Adrenal gland (tissue), 5 donors: Measurements from ENCODE around the gene DBT.

Experiments
- POLR2A ChIP-seq, 2 donors: fragments of 450-650 bp; IDR thresholded peaks; one replicate each; pipeline ENCODE4 v1.6.1; 2017; ENCODE audit warnings: antibody characterized with exemption in 2 of 2, mild to moderate bottlenecking in 2 of 2, moderate library complexity in 1 of 2
- TF ChIP-seq, protein P1 (sequence below), 6 experiments: fragments of 450-650 bp in 4 of 6; fragments of 200-600 bp in 2 of 6; sonication (generic) in 1 of 6; IDR thresholded peaks; 1 replicate in 5 of 6; 2 replicates in 1 of 6; pipeline versions ENCODE4 v1.5.1 to v1.8.0; 2016 to 2021; ENCODE audit warnings: antibody characterized with exemption in 6 of 6, mild to moderate bottlenecking in 2 of 6, moderate library complexity in 1 of 6
- donor health status: DM: no; HTN: no; CAD: no.

- TF ChIP-seq, protein P1, sequence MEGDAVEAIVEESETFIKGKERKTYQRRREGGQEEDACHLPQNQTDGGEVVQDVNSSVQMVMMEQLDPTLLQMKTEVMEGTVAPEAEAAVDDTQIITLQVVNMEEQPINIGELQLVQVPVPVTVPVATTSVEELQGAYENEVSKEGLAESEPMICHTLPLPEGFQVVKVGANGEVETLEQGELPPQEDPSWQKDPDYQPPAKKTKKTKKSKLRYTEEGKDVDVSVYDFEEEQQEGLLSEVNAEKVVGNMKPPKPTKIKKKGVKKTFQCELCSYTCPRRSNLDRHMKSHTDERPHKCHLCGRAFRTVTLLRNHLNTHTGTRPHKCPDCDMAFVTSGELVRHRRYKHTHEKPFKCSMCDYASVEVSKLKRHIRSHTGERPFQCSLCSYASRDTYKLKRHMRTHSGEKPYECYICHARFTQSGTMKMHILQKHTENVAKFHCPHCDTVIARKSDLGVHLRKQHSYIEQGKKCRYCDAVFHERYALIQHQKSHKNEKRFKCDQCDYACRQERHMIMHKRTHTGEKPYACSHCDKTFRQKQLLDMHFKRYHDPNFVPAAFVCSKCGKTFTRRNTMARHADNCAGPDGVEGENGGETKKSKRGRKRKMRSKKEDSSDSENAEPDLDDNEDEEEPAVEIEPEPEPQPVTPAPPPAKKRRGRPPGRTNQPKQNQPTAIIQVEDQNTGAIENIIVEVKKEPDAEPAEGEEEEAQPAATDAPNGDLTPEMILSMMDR (IDR thresholded peaks at IDR 0.05): no peak
- TF ChIP-seq POLR2A (IDR thresholded peaks at IDR 0.05): no peak
These were observed 2.9 kb downstream of the DBT start for GRCh38 chr1:100246738-100247137.
